SW 1271 (cell line): Measurements from ENCODE around the gene FBRSL1.
"Not testable (repeated sequence)": the region's sequence is repeated elsewhere in the genome, so short reads cannot be mapped to it uniquely, and the experiment has no call there.

Experiments used
- DNase-seq, 2 experiments: peaks; one replicate each; lab custom pipeline; 2025; lab: John Stamatoyannopoulos, UW

Gene FBRSL1

GRCh38 chr12:132471011-132471857 lies 18.7 kb upstream of the FBRSL1 start:
- no peak for DNase-seq

- no peak for DNase-seq
Measured at GRCh38 chr12:132471858-132472255, 18.1 kb upstream of the FBRSL1 start.

- no peak for DNase-seq
Measured at GRCh38 chr12:132472386-132472785, 17.6 kb upstream of the FBRSL1 start.

- DNase-seq, result no peak
Measured at GRCh38 chr12:132474237-132474741, 15.7 kb upstream of the FBRSL1 start.

- not testable (repeated sequence) for DNase-seq
Measured at GRCh38 chr12:132474799-132475303, 15.1 kb upstream of the FBRSL1 start.

GRCh38 chr12:132475304-132476037 lies 14.5 kb upstream of the FBRSL1 start:
- no peak for DNase-seq

- DNase-seq, result no peak
Measured at GRCh38 chr12:132476038-132476414, 13.9 kb upstream of the FBRSL1 start.

- DNase-seq, result no peak
Measured at GRCh38 chr12:132476421-132476820, 13.5 kb upstream of the FBRSL1 start.

GRCh38 chr12:132477017-132477702 lies 12.8 kb upstream of the FBRSL1 start:
- no peak for DNase-seq

- DNase-seq, result no peak
Measured at GRCh38 chr12:132477703-132478432, 12.1 kb upstream of the FBRSL1 start.

- no peak for DNase-seq
Measured at GRCh38 chr12:132478433-132478803, 11.5 kb upstream of the FBRSL1 start.

- no peak for DNase-seq
Measured at GRCh38 chr12:132478845-132479244, 11.1 kb upstream of the FBRSL1 start.

- no peak for DNase-seq
Measured at GRCh38 chr12:132479291-132479690, 10.7 kb upstream of the FBRSL1 start.

- no peak for DNase-seq
Measured at GRCh38 chr12:132479938-132480622, 9.9 kb upstream of the FBRSL1 start.

GRCh38 chr12:132480623-132481132 lies 9.3 kb upstream of the FBRSL1 start:
- DNase-seq, result no peak

GRCh38 chr12:132481345-132481744 lies 8.6 kb upstream of the FBRSL1 start:
- no peak for DNase-seq

- no peak for DNase-seq
Measured at GRCh38 chr12:132481771-132482745, 7.9 kb upstream of the FBRSL1 start.

- no peak for DNase-seq
Measured at GRCh38 chr12:132482771-132483170, 7.2 kb upstream of the FBRSL1 start.

- DNase-seq, result no peak
Measured at GRCh38 chr12:132483208-132483607, 6.7 kb upstream of the FBRSL1 start.

- no peak for DNase-seq
Measured at GRCh38 chr12:132483612-132484011, 6.3 kb upstream of the FBRSL1 start.
